ENCODE measurements around the gene NAA10. TPM values are rescaled to one million over a fixed set of nuclear protein-coding genes. Genes with fewer than 3 reads are reported as not detected.
A peak's percentile ranks its signal among the peaks of the same experiment; 100 is the strongest.

NAA10 gene
- total and polyA plus RNA-seq, 2 of the 13 experiments (the other 11 are each of a cell fraction or from before 2014, with no cell fraction given): 49.2 to 51.7 TPM

DNA sequence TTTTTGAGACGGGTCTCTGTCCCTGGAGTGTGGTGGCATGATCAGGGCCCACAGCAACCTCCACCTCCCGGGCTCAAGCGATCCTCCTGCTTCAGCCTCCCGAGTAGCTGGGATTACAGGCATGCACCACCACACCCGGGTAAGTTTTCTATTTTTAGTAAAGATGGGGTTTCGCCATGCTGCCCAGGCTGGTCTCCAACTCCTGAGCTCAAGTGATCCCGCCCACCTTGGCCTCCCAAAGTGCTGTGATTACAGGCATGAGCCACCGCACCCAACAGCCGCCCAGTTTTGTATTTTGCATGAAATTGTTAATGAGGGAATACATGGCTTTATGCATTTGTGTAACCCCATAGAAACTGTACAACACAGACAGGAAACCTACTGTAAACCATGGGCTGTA lies 6.0 kb downstream of the NAA10 start:
- in situ Hi-C loops (cut with HindIII; ENCODE audit: extremely low pct_ligation_motif_present, low pct_unique_long_range_greater_than_20kb) (no loop called here), intact Hi-C loops (cut with micrococcal nuclease; ENCODE audit: unreplicated experiment) (no loop called here)
- DNase-seq (ENCODE audit: low spot score): no peak
- TF ChIP-seq, protein P1, sequence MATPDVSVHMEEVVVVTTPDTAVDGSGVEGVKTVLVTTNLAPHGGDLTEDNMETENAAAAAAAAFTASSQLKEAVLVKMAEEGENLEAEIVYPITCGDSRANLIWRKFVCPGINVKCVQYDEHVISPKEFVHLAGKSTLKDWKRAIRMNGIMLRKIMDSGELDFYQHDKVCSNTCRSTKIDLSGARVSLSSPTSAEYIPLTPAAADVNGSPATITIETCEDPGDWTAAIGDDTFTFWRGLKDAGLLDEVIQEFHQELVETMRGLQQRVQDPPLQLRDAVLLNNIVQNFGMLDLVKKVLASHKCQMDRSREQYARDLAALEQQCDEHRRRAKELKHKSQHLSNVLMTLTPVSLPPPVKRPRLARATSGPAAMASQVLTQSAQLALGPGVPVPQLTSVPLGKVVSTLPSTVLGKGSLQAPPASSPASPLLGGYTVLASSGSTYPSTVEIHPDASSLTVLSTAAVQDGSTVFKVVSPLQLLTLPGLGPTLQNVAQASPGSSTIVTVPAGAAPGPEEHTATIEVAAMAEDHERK (CRISPR knock-in tag; IDR thresholded peaks at IDR 0.05; ENCODE audit: low read depth): no peak
- TF ChIP-seq ZNF234 (CRISPR knock-in tag; conservative IDR thresholded peaks at IDR 0.05) (no peak), ZNF263 (CRISPR knock-in tag; IDR thresholded peaks at IDR 0.05) (no peak), ZC3H13 (CRISPR knock-in tag; IDR thresholded peaks at IDR 0.05) (no peak), KLF12 (CRISPR knock-in tag; IDR thresholded peaks at IDR 0.05; ENCODE audit: borderline replicate concordance) (no peak), TBL1XR1 (IDR thresholded peaks at IDR 0.05; ENCODE audit: borderline replicate concordance, low read length, partially characterized antibody) (no peak), REPIN1 (CRISPR knock-in tag; IDR thresholded peaks at IDR 0.05; ENCODE audit: borderline replicate concordance, low read depth) (no peak), NR1H2 (CRISPR knock-in tag; IDR thresholded peaks at IDR 0.05; ENCODE audit: borderline replicate concordance, low read depth) (no peak)
- TF ChIP-seq, protein P2, sequence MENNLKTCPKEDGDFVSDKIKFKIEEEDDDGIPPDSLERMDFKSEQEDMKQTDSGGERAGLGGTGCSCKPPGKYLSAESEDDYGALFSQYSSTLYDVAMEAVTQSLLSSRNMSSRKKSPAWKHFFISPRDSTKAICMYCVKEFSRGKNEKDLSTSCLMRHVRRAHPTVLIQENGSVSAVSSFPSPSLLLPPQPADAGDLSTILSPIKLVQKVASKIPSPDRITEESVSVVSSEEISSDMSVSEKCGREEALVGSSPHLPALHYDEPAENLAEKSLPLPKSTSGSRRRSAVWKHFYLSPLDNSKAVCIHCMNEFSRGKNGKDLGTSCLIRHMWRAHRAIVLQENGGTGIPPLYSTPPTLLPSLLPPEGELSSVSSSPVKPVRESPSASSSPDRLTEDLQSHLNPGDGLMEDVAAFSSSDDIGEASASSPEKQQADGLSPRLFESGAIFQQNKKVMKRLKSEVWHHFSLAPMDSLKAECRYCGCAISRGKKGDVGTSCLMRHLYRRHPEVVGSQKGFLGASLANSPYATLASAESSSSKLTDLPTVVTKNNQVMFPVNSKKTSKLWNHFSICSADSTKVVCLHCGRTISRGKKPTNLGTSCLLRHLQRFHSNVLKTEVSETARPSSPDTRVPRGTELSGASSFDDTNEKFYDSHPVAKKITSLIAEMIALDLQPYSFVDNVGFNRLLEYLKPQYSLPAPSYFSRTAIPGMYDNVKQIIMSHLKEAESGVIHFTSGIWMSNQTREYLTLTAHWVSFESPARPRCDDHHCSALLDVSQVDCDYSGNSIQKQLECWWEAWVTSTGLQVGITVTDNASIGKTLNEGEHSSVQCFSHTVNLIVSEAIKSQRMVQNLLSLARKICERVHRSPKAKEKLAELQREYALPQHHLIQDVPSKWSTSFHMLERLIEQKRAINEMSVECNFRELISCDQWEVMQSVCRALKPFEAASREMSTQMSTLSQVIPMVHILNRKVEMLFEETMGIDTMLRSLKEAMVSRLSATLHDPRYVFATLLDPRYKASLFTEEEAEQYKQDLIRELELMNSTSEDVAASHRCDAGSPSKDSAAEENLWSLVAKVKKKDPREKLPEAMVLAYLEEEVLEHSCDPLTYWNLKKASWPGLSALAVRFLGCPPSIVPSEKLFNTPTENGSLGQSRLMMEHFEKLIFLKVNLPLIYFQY (CRISPR knock-in tag; IDR thresholded peaks at IDR 0.05; ENCODE audit: borderline replicate concordance): no peak
- POLR2A ChIA-PET: interaction anchor here (0.6 to 4.2 kb wide), 11 partner anchors 11 to 301 kb away, joined by 3 to 82 read pairs (median 4); partner anchors contain the start of genes HCFC1, IDH3G, IRAK1 and RENBP
- CTCF ChIA-PET (ENCODE audit: low intra/inter-chr PET ratio, low total read pairs): no interaction called here
- peaks cover 1 to 8% of the 10 kb centered on the region in 2 experiments; a peak in 1 of 5 replicates for H3K36me3 ChIP-seq (replicated peaks in 1 of 2; ENCODE audit: control insufficient read depth in 1 of 2, insufficient read depth in 2 of 2, low read length in 2 of 2)
- H3K4me3 ChIP-seq (replicated peaks in 1 of 3; ENCODE audit: insufficient read depth in 1 of 3, low read depth in 2 of 3, low read length in 3 of 3): no peak overlapping the region; a peak in 1 of 6 replicates
- no peaks in the 10 kb centered on the region for H3K9me3 ChIP-seq (ENCODE audit: low read length)
- no peak overlapping the region for H2AFZ ChIP-seq (ENCODE audit: low read length)
- FAIRE-seq: no peak
- ATAC-seq: no peak
- H3K4me1 ChIP-seq (ENCODE audit: insufficient read depth, low read length): peaks cover 45% of the 10 kb centered on the region
- WGBS (ENCODE audit: low lambda C conversion rate): 64% methylated on average over 3 of the region's 9 CpGs
- H3K79me2 ChIP-seq (ENCODE audit: insufficient read depth, low read length): peaks cover 3% of the 10 kb centered on the region
- no peak overlapping the region; the same call in 1 of the 2 replicates for H3K9ac ChIP-seq (ENCODE audit: insufficient read depth, low read depth, low read length)
- H4K20me1 ChIP-seq (ENCODE audit: insufficient read depth, low read length): no peaks in the 10 kb centered on the region
- BruUV-seq (replicated peaks): no TSS peak
- H3K27me3 ChIP-seq (ENCODE audit: control insufficient read depth in 1 of 2, insufficient read depth in 2 of 2, low read length in 2 of 2): no peaks in the 10 kb centered on the region
- no peak overlapping the region for H3K27ac ChIP-seq (ENCODE audit: extremely low read length, insufficient read depth, low read length)
- H3K4me2 ChIP-seq (ENCODE audit: low read depth, low read length): peak overlapping the region; percentile 27
